Spleen (tissue), 11 donors: ENCODE results near the gene GRB10. TPM values are rescaled to one million over a fixed set of nuclear protein-coding genes. Genes with fewer than 3 reads are reported as not detected.

Experiments
- DNase-seq: peaks from one replicate; pipeline ENCODE4 v3.0.0-alpha.2; 2020
- H3K27ac ChIP-seq, 8 donors: fragments of 200-600 bp; sonication (generic) in 7 of 8; 1 replicate in 4 of 8; 2 replicates in 4 of 8; pipeline versions ENCODE4 v1.5.0 to v1.8.0; 2016 to 2021; ENCODE audit warnings: inconsistent platforms in 4 of 8, mild to moderate bottlenecking in 4 of 8, moderate library complexity in 1 of 8
- H3K27me3 ChIP-seq, 7 donors: fragments of 200-600 bp; sonication (generic) in 6 of 7; replicated peaks in 1 of 7; 1 replicate in 4 of 7; 2 replicates in 3 of 7; pipeline versions ENCODE4 v1.5.0 to v1.8.0; 2016 to 2021; ENCODE audit warnings: inconsistent platforms in 3 of 7, mild to moderate bottlenecking in 1 of 7
- H3K36me3 ChIP-seq, 6 donors: fragments of 200-600 bp; sonication (generic) in 5 of 6; 1 replicate in 4 of 6; 2 replicates in 2 of 6; pipeline versions ENCODE4 v1.5.0 to v1.8.0; 2016 to 2021; ENCODE audit warnings: inconsistent platforms in 2 of 6
- H3K4me1 ChIP-seq, 6 donors: fragments of 200-600 bp; sonication (generic) in 5 of 6; 1 replicate in 3 of 6; 2 replicates in 3 of 6; pipeline versions ENCODE4 v1.5.0 to v1.8.0; 2016 to 2021; ENCODE audit warnings: inconsistent platforms in 3 of 6
- H3K4me3 ChIP-seq, 8 donors: fragments of 200-600 bp; sonication (generic) in 7 of 8; 1 replicate in 4 of 8; 2 replicates in 4 of 8; pipeline versions ENCODE4 v1.5.0 to v1.8.0; 2016 to 2021; ENCODE audit warnings: inconsistent platforms in 4 of 8, mild to moderate bottlenecking in 4 of 8, moderate library complexity in 2 of 8
- H3K9me3 ChIP-seq, 8 donors: fragments of 200-600 bp; sonication (generic) in 7 of 8; 1 replicate in 4 of 8; 2 replicates in 4 of 8; pipeline versions ENCODE4 v1.5.0 to v1.8.0; 2016 to 2021; ENCODE audit warnings: inconsistent platforms in 4 of 8
- POLR2A ChIP-seq, 3 donors: fragments of 450-650 bp; IDR thresholded peaks; one replicate each; pipeline ENCODE4 v1.5.1; 2017; ENCODE audit warnings: antibody characterized with exemption in 3 of 3, mild to moderate bottlenecking in 1 of 3
- POLR2AphosphoS5 ChIP-seq, 3 donors: sonication (generic); formaldehyde crosslinking; IDR thresholded peaks; one replicate each; pipeline ENCODE4 v1.5.1; 2017; ENCODE audit warnings: antibody characterized with exemption in 3 of 3
- WGBS, 5 donors: extraction: QIAGEN DNeasy Blood & Tissue Kit in 3 of 5; methylation state at CpG; one replicate each; pipeline versions ENCODE4 v1.1.5 to v1.1.7; 2013 to 2018; 5-methylcytosine and 5-hydroxymethylcytosine counted together
- intact Hi-C: fragments of 100-400 bp; cut with DNase I; formaldehyde crosslinking; loops from one replicate; pipeline ENCODE4 v1.15.0; 2023; ENCODE audit warnings: low total_unique reads
- polyA plus RNA-seq, 3 donors: library from polyadenylated mRNA; stranded (reverse); fragments of 200-250 nt; gene quantifications; one replicate each; pipeline ENCODE4 v1.2.1, GENCODE V29; 2013
- total RNA-seq, 7 donors: library from RNA; depleted of rRNA in 3 of 7; stranded (reverse); fragments of >200 nt in 3 of 7; fragmentation: NEBNext Ultra II Directional in 4 of 7; extraction: Animal tissue kit (Norgen Biotek cat#: 25700) in 4 of 7; gene quantifications; one replicate each; pipeline versions ENCODE4 v1.1.0 to v1.2.1, GENCODE V29; 2016 to 2021
- TF ChIP-seq, protein P1 (sequence below), 11 experiments: fragments of 200-600 bp in 7 of 11; fragments of 450-650 bp in 4 of 11; sonication (generic) in 4 of 11; IDR thresholded peaks in 8 of 11; conservative IDR thresholded peaks in 3 of 11; 1 replicate in 7 of 11; 2 replicates in 4 of 11; pipeline versions ENCODE4 v1.4.0 to v1.8.0; 2016 to 2021; ENCODE audit warnings: antibody characterized with exemption in 11 of 11, inconsistent platforms in 4 of 11, mild to moderate bottlenecking in 1 of 11
- donor health status: healthy with polysubstance abuse.
- donor health status: DM: no; HTN: no; CAD: no; lungs with moderate emphysema.
- donor health status: DM: no; HTN: no; CAD: no.
- donor health status: Bipolar disorder and iron deficiency.
- donor health status: healthy.
- donor health status: DM: no; HTN: no; CAD: no.
- donor health status: DM: yes; HTN: yes; CAD: no.

The GRB10 gene
- total and polyA plus RNA-seq, 10 donors: 11.3 to 159 (median 115) TPM

DNA sequence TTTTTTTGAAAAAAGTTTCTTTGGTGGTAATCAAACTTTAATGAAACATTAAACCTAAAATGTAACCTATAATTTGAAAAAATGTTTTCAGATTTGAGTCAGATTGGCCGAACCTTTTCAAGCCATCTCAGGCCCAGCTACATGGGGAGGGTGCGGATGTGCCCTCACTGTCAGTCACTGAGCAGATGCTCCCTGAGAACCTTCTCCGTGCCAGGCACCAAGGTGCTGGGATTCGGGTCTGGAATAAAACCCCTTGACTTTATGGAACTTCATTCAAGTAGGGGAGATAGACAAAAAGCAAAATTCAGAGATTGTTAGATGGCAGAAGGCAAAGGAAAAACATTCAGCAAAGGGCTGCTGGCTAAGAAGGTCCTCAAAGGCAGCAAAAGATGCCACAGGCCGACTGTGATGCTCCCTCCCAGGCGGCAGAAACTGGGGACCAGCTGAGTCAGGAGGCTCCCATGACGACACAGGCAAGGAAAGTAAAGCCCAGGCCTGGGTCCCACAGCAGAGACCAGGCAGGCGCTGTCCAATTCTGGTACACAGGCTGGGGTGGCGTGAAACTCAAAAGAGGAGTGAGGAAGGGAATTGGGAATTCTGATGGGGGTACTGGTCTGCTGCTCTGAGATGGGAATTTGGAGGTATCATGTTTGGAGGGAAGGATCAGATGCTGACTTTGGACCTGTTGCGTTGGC, 135.3 kb downstream of the GRB10 start:
- peaks cover 0 to 5% (median 0%) of the 10 kb centered on the region in 6 donors for H3K4me1 ChIP-seq
- H3K27ac ChIP-seq: no peak overlapping the region
- H3K9me3 ChIP-seq: no peaks in the 10 kb centered on the region
- TF ChIP-seq, protein P1, sequence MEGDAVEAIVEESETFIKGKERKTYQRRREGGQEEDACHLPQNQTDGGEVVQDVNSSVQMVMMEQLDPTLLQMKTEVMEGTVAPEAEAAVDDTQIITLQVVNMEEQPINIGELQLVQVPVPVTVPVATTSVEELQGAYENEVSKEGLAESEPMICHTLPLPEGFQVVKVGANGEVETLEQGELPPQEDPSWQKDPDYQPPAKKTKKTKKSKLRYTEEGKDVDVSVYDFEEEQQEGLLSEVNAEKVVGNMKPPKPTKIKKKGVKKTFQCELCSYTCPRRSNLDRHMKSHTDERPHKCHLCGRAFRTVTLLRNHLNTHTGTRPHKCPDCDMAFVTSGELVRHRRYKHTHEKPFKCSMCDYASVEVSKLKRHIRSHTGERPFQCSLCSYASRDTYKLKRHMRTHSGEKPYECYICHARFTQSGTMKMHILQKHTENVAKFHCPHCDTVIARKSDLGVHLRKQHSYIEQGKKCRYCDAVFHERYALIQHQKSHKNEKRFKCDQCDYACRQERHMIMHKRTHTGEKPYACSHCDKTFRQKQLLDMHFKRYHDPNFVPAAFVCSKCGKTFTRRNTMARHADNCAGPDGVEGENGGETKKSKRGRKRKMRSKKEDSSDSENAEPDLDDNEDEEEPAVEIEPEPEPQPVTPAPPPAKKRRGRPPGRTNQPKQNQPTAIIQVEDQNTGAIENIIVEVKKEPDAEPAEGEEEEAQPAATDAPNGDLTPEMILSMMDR (IDR thresholded peaks at IDR 0.05 in 8 of 11, conservative IDR thresholded peaks at IDR 0.05 in 3 of 11): no peak
- TF ChIP-seq POLR2AphosphoS5 (IDR thresholded peaks at IDR 0.05): no peak
- no peak for TF ChIP-seq POLR2A (IDR thresholded peaks at IDR 0.05)
- H3K27me3 ChIP-seq: no peaks in the 10 kb centered on the region
- 87 to 95% (median 93%) methylated on average over 10 of the region's 10 CpGs for WGBS, 5 donors
- intact Hi-C loops: no loop called here
- peaks cover 0 to 29% (median 0%) of the 10 kb centered on the region in 6 donors for H3K36me3 ChIP-seq
- DNase-seq: no peak
- no peak overlapping the region for H3K4me3 ChIP-seq

DNA sequence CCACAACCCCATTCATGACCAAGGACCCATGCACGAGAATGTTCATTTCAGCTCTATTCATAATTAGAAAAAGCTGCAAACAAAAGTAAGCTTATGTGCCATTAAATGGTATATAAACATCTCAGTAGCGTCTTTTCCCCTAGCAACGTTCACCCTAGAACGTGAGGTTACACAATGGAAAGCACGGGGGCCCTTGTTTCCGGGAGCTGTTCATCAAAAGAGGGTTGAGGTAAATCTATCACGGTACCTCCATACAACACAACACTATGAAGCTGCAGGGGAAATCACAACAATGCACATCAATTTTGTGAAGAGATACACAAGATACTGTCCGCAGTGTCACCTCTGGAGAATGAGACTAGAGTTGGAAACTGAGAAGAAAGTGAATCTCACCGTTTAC, 136.6 kb downstream of the GRB10 start:
- intact Hi-C loops: no loop called here
- 82 to 91% (median 87%) methylated on average over 9 of the region's 9 CpGs for WGBS, 5 donors
- no peaks in the 10 kb centered on the region for H3K9me3 ChIP-seq
- no peak overlapping the region for H3K27ac ChIP-seq
- H3K4me3 ChIP-seq: no peak overlapping the region
- TF ChIP-seq POLR2A (IDR thresholded peaks at IDR 0.05) (no peak), POLR2AphosphoS5 (IDR thresholded peaks at IDR 0.05) (no peak)
- TF ChIP-seq, protein P1 (IDR thresholded peaks at IDR 0.05 in 8 of 11, conservative IDR thresholded peaks at IDR 0.05 in 3 of 11): no peak
- DNase-seq: no peak
- H3K27me3 ChIP-seq: no peaks in the 10 kb centered on the region
- peaks cover 0 to 27% (median 0%) of the 10 kb centered on the region in 6 donors for H3K36me3 ChIP-seq
- peaks cover 0 to 14% (median 5%) of the 10 kb centered on the region in 6 donors for H3K4me1 ChIP-seq

DNA sequence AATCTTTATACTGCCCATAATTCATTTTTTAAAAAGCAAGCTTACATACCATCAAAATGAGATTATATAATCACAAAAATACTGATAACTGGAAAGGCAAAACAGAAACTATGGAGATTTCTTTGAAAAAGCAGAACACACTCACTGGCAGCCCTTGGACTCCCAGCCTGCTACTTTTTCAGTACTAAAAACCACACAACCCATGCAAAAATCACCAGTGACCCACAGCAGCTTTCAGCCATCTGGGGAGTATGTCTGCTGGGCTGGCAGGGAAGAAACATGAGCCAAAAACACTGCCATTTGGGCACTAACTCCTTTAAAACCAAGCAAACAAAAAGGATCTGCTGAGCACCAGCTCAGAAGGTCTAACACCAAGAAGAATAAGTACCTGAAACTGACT, 137.5 kb downstream of the GRB10 start:
- no peak overlapping the region for H3K27ac ChIP-seq
- H3K4me3 ChIP-seq: no peak overlapping the region
- TF ChIP-seq POLR2A (IDR thresholded peaks at IDR 0.05) (no peak), POLR2AphosphoS5 (IDR thresholded peaks at IDR 0.05) (no peak)
- TF ChIP-seq, protein P1 (IDR thresholded peaks at IDR 0.05 in 8 of 11, conservative IDR thresholded peaks at IDR 0.05 in 3 of 11): no peak
- no peak for DNase-seq
- H3K9me3 ChIP-seq: no peaks in the 10 kb centered on the region
- no peaks in the 10 kb centered on the region for H3K27me3 ChIP-seq
- peaks cover 0 to 22% (median 0%) of the 10 kb centered on the region in 6 donors for H3K36me3 ChIP-seq
- peaks cover 0 to 18% (median 5%) of the 10 kb centered on the region in 6 donors for H3K4me1 ChIP-seq
- intact Hi-C loops: no loop called here

DNA sequence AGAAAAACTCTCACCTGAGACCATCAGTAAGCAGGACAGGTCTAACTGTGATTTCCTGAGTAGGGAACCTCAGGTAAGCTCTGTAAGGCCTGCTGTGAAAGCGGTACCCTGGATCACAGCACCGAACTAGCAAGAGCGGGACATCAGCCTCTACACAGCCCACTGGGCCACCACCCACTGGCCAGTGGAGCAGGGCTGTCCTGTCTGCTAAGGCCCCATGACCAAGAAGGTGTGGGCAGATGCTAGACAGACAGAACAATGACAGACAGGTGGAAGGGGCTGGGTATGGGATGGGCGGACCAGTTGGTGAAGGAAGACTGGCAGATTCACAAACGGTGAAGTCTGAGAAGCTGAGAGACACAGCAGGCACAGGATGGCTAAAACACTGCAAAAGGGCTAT, 138.1 kb downstream of the GRB10 start:
- H3K4me3 ChIP-seq: no peak overlapping the region
- H3K36me3 ChIP-seq: peaks cover 0 to 16% (median 0%) of the 10 kb centered on the region in 6 donors
- peaks cover 0 to 18% (median 5%) of the 10 kb centered on the region in 6 donors for H3K4me1 ChIP-seq
- H3K27ac ChIP-seq: no peak overlapping the region
- no peak for DNase-seq
- no peaks in the 10 kb centered on the region for H3K9me3 ChIP-seq
- H3K27me3 ChIP-seq: no peaks in the 10 kb centered on the region
- TF ChIP-seq, protein P1 (IDR thresholded peaks at IDR 0.05 in 8 of 11, conservative IDR thresholded peaks at IDR 0.05 in 3 of 11): no peak
- TF ChIP-seq POLR2AphosphoS5 (IDR thresholded peaks at IDR 0.05) (no peak), POLR2A (IDR thresholded peaks at IDR 0.05) (no peak)
- WGBS, 5 donors: 90 to 98% (median 92%) methylated on average over 5 of the region's 5 CpGs
- intact Hi-C loops: no loop called here
